ENCODE results near the gene FNBP1L.

Gene FNBP1L

DNA sequence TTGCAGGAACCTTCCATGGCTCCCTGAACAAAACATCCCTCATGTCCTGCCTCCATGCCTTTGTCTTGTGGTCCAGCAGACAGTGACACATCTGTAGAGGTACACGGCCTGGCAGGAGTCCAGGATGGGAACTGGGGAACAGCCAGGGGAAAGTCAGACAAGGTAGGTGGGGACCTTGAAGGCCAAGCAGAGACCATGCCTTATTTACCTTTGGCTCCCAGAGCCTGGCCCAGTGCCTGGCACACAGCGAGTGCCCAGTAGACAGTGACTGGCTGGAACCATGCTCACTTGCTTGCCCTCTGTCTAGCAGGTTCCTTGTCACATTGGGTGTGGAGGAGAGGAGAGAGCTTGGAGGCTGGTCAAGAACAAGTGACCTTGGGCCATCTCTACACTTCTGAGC, 152.7 kb downstream of the FNBP1L start (continued):
- TF ChIP-seq ZNF214 (tag by site-specific recombination; IDR thresholded peaks at IDR 0.05; ENCODE audit: borderline replicate concordance) = no peak
- TF ChIP-seq, protein P1, sequence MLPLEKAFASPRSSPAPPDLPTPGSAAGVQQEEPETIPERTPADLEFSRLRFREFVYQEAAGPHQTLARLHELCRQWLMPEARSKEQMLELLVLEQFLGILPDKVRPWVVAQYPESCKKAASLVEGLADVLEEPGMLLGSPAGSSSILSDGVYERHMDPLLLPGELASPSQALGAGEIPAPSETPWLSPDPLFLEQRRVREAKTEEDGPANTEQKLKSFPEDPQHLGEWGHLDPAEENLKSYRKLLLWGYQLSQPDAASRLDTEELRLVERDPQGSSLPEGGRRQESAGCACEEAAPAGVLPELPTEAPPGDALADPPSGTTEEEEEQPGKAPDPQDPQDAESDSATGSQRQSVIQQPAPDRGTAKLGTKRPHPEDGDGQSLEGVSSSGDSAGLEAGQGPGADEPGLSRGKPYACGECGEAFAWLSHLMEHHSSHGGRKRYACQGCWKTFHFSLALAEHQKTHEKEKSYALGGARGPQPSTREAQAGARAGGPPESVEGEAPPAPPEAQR (tag by site-specific recombination; IDR thresholded peaks at IDR 0.05) = no peak
- TF ChIP-seq ZNF776 (tag by site-specific recombination; IDR thresholded peaks at IDR 0.05; ENCODE audit: borderline replicate concordance) = no peak
- TF ChIP-seq ZNF16 (tag by site-specific recombination; IDR thresholded peaks at IDR 0.05; ENCODE audit: low read depth) = no peak
- no peak for TF ChIP-seq KLF7 (tag by site-specific recombination; IDR thresholded peaks at IDR 0.05; ENCODE audit: borderline replicate concordance)
- no peak for TF ChIP-seq ZNF521 (tag by site-specific recombination; IDR thresholded peaks at IDR 0.05)
- TF ChIP-seq, protein P2, sequence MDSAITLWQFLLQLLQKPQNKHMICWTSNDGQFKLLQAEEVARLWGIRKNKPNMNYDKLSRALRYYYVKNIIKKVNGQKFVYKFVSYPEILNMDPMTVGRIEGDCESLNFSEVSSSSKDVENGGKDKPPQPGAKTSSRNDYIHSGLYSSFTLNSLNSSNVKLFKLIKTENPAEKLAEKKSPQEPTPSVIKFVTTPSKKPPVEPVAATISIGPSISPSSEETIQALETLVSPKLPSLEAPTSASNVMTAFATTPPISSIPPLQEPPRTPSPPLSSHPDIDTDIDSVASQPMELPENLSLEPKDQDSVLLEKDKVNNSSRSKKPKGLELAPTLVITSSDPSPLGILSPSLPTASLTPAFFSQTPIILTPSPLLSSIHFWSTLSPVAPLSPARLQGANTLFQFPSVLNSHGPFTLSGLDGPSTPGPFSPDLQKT (IDR thresholded peaks at IDR 0.05; ENCODE audit: borderline replicate concordance, low read depth, low read length) = no peak
- TF ChIP-seq SP2 (tag by site-specific recombination; IDR thresholded peaks at IDR 0.05) = no peak
- TF ChIP-seq ZNF274 (IDR thresholded peaks at IDR 0.05; ENCODE audit: low read length) = no peak
- no peak for TF ChIP-seq ZNF274 (tag by site-specific recombination; IDR thresholded peaks at IDR 0.05; ENCODE audit: borderline replicate concordance)

DNA sequence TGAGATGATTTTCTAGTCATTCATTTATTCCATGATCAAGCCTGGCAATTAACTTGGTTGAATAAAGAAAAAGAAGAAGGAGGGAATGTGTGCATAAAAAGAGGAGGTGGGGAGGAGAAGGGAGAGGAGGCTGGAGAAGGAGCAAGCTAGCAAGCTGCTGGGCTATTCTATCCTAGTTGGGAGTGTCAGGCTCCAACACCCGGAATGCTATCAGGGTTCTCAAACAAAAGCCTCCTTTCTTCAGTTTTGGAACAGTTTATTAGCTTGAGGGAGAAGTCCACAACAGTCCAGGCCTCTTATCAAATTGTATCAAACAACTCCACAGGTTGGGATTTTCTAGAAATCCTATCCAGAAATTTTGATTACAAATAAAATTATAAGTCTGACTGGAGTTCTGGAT, 153.8 kb downstream of the FNBP1L start:
- TF ChIP-seq, protein P3, sequence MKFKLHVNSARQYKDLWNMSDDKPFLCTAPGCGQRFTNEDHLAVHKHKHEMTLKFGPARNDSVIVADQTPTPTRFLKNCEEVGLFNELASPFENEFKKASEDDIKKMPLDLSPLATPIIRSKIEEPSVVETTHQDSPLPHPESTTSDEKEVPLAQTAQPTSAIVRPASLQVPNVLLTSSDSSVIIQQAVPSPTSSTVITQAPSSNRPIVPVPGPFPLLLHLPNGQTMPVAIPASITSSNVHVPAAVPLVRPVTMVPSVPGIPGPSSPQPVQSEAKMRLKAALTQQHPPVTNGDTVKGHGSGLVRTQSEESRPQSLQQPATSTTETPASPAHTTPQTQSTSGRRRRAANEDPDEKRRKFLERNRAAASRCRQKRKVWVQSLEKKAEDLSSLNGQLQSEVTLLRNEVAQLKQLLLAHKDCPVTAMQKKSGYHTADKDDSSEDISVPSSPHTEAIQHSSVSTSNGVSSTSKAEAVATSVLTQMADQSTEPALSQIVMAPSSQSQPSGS (tag by site-specific recombination; IDR thresholded peaks at IDR 0.05; ENCODE audit: low read depth) = no peak
- TF ChIP-seq, protein P4, sequence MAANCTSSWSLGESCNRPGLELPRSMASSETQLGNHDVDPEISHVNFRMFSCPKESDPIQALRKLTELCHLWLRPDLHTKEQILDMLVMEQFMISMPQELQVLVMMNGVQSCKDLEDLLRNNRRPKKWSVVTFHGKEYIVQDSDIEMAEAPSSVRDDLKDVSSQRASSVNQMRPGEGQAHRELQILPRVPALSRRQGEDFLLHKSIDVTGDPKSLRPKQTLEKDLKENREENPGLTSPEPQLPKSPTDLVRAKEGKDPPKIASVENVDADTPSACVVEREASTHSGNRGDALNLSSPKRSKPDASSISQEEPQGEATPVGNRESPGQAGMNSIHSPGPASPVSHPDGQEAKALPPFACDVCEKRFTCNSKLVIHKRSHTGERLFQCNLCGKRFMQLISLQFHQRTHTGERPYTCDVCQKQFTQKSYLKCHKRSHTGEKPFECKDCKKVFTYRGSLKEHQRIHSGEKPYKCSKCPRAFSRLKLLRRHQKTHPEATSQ (tag by site-specific recombination; IDR thresholded peaks at IDR 0.05) = no peak
- TF ChIP-seq ZFP3 (tag by site-specific recombination; IDR thresholded peaks at IDR 0.05; ENCODE audit: low read depth) (no peak), ZBTB21 (tag by site-specific recombination; IDR thresholded peaks at IDR 0.05) (no peak), ZNF670 (tag by site-specific recombination; IDR thresholded peaks at IDR 0.05; ENCODE audit: low read depth) (no peak), TCF7L2 (IDR thresholded peaks at IDR 0.05; ENCODE audit: borderline replicate concordance, low read depth, low read length) (no peak), GLI4 (tag by site-specific recombination; IDR thresholded peaks at IDR 0.05) (no peak), ZNF561 (tag by site-specific recombination; IDR thresholded peaks at IDR 0.05; ENCODE audit: borderline replicate concordance) (no peak), ZXDB (tag by site-specific recombination; IDR thresholded peaks at IDR 0.05) (no peak), ZNF174 (tag by site-specific recombination; IDR thresholded peaks at IDR 0.05) (no peak), GLIS1 (tag by site-specific recombination; IDR thresholded peaks at IDR 0.05) (no peak), ZNF596 (tag by site-specific recombination; IDR thresholded peaks at IDR 0.05) (no peak)
- TF ChIP-seq, protein P5, sequence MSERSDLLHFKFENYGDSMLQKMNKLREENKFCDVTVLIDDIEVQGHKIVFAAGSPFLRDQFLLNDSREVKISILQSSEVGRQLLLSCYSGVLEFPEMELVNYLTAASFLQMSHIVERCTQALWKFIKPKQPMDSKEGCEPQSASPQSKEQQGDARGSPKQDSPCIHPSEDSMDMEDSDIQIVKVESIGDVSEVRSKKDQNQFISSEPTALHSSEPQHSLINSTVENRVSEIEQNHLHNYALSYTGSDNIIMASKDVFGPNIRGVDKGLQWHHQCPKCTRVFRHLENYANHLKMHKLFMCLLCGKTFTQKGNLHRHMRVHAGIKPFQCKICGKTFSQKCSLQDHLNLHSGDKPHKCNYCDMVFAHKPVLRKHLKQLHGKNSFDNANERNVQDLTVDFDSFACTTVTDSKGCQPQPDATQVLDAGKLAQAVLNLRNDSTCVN (tag by site-specific recombination; optimal IDR thresholded peaks at IDR 0.05) = no peak
- TF ChIP-seq, protein P6, sequence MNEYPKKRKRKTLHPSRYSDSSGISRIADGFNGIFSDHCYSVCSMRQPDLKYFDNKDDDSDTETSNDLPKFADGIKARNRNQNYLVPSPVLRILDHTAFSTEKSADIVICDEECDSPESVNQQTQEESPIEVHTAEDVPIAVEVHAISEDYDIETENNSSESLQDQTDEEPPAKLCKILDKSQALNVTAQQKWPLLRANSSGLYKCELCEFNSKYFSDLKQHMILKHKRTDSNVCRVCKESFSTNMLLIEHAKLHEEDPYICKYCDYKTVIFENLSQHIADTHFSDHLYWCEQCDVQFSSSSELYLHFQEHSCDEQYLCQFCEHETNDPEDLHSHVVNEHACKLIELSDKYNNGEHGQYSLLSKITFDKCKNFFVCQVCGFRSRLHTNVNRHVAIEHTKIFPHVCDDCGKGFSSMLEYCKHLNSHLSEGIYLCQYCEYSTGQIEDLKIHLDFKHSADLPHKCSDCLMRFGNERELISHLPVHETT (tag by site-specific recombination; IDR thresholded peaks at IDR 0.05) = no peak
- TF ChIP-seq, protein P7, sequence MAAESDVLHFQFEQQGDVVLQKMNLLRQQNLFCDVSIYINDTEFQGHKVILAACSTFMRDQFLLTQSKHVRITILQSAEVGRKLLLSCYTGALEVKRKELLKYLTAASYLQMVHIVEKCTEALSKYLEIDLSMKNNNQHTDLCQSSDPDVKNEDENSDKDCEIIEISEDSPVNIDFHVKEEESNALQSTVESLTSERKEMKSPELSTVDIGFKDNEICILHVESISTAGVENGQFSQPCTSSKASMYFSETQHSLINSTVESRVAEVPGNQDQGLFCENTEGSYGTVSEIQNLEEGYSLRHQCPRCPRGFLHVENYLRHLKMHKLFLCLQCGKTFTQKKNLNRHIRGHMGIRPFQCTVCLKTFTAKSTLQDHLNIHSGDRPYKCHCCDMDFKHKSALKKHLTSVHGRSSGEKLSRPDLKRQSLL (tag by site-specific recombination; IDR thresholded peaks at IDR 0.05) = no peak
- TF ChIP-seq, protein P8, sequence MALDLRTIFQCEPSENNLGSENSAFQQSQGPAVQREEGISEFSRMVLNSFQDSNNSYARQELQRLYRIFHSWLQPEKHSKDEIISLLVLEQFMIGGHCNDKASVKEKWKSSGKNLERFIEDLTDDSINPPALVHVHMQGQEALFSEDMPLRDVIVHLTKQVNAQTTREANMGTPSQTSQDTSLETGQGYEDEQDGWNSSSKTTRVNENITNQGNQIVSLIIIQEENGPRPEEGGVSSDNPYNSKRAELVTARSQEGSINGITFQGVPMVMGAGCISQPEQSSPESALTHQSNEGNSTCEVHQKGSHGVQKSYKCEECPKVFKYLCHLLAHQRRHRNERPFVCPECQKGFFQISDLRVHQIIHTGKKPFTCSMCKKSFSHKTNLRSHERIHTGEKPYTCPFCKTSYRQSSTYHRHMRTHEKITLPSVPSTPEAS (tag by site-specific recombination; IDR thresholded peaks at IDR 0.05) = no peak
- CTCF ChIA-PET = interaction anchor here (0.7 kb wide), 1 partner anchor 242 kb away, joined by 3 read pairs; no protein-coding TSS in a partner anchor
- POLR2A ChIA-PET = no interaction called here

More for the DNA sequence above, 153.8 kb downstream of the FNBP1L start:
- Histone ChIP-seq H3K36me3 (ENCODE audit: control insufficient read depth in 2 of 2, insufficient read depth in 1 of 2, low read length in 2 of 2) (no peaks in the 10 kb centered on the region), H3K27ac (ENCODE audit: extremely low read depth, low read depth, low read length) (no peak overlapping the region), H3K4me1 (ENCODE audit: control insufficient read depth, insufficient read depth, low read length) (0 out of 2 replicates have a peak, but pooled peaks cover 3% of the 10 kb centered on the region), H3K9me3 (ENCODE audit: control insufficient read depth, insufficient read depth, low read depth, low read length) (no peaks in the 10 kb centered on the region), H3K4me3 (ENCODE audit: low read depth, low read length) (no peak overlapping the region)
